ENCODE measurements around the gene SMOC2.

GRCh38 chr6:168420706-168421105, 20.3 kb upstream of the SMOC2 start:
- TF ChIP-seq CTCF (IDR thresholded peaks at IDR 0.05 in 2 of 3, conservative IDR thresholded peaks at IDR 0.05 in 1 of 3; ENCODE audit: borderline replicate concordance in 1 of 3, insufficient read depth in 1 of 3, low read depth in 2 of 3, low read length in 2 of 3): no peak
- no peak for TF ChIP-seq MAX (IDR thresholded peaks at IDR 0.05)
- TF ChIP-seq REST (IDR thresholded peaks at IDR 0.05; ENCODE audit: low read depth): no peak
- no peak for TF ChIP-seq SP1 (IDR thresholded peaks at IDR 0.05; ENCODE audit: low read depth)
- no peak for TF ChIP-seq POLR2AphosphoS5 (IDR thresholded peaks at IDR 0.05; ENCODE audit: low read depth, low read length)
- no peak for TF ChIP-seq POLR2A (IDR thresholded peaks at IDR 0.05; ENCODE audit: borderline replicate concordance, extremely low read depth, insufficient read depth, insufficient read length)
- no peak for TF ChIP-seq ZNF274 (IDR thresholded peaks at IDR 0.05; ENCODE audit: low read depth, low read length)
- TF ChIP-seq RAD21 (IDR thresholded peaks at IDR 0.05; ENCODE audit: low read depth): no peak
- no peak for TF ChIP-seq EZH2 (IDR thresholded peaks at IDR 0.05)
